ENCODE measurements around the gene PHF12. TPM values are rescaled to one million over a fixed set of nuclear protein-coding genes. Genes with fewer than 3 reads are reported as not detected.

The PHF12 gene
- total RNA-seq, 1 experiment from 2014 or later: 35.7 TPM

DNA sequence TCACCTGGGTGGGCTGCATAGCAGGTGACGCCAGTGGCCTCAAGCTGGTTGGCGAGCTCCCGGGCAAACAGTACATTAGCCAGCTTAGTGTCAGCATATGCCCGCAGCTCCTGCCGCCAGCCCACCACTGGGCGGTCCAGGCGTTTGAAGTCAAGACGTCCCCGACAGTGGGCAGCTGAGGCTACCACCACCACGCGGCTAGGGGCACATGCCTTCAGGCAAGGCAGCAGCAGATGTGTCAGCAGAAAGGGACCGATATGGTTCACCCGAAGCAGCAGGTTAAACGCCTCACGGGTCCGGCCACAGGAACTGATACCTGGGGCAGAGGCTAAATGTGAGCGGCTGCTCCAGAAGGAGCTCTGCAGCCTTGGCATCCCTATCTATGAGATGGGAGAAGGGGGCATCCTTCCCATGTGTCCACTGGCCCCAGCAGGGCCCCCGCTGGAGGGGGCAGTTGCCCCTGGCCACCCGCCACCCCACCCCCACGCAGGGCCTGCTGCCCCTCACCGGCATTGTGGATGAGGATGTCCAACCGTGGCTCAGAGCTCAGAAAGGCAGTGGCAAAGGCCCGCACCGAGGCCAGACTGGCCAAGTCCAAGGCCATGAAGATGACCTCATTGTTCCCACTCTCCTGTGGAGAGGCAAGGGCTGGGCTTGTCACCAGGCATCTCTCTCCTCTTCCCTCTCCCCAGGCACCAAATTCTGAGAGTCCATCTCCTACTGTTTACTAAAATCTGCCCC is 50.2 kb downstream of the PHF12 start:
- DNase-seq (ENCODE audit: low read depth, low spot score) (no peak), ATAC-seq (no peak)
- TF ChIP-seq ELF1 (IDR thresholded peaks at IDR 0.05; ENCODE audit: borderline replicate concordance, low read depth) (no peak), YY1 (IDR thresholded peaks at IDR 0.05; ENCODE audit: extremely low read depth, insufficient replicate concordance, low read depth, low read length) (no peak), RAD21 (IDR thresholded peaks at IDR 0.05; ENCODE audit: low read depth) (no peak), SP1 (IDR thresholded peaks at IDR 0.05; ENCODE audit: low read depth) (no peak), EZH2phosphoT487 (IDR thresholded peaks at IDR 0.05; ENCODE audit: borderline replicate concordance) (no peak), ZFX (IDR thresholded peaks at IDR 0.05) (no peak), CEBPB (IDR thresholded peaks at IDR 0.05; ENCODE audit: low read depth) (no peak), FOSL1 (IDR thresholded peaks at IDR 0.05; ENCODE audit: low read depth) (no peak), POLR2AphosphoS5 (IDR thresholded peaks at IDR 0.05; ENCODE audit: low read depth, low read length) (no peak), SIN3A (IDR thresholded peaks at IDR 0.05; ENCODE audit: low read depth) (no peak), CBX3 (IDR thresholded peaks at IDR 0.05; ENCODE audit: low read depth) (no peak)
- TF ChIP-seq, protein P1, sequence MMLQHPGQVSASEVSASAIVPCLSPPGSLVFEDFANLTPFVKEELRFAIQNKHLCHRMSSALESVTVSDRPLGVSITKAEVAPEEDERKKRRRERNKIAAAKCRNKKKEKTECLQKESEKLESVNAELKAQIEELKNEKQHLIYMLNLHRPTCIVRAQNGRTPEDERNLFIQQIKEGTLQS (IDR thresholded peaks at IDR 0.05): no peak
- TF ChIP-seq, protein P2, sequence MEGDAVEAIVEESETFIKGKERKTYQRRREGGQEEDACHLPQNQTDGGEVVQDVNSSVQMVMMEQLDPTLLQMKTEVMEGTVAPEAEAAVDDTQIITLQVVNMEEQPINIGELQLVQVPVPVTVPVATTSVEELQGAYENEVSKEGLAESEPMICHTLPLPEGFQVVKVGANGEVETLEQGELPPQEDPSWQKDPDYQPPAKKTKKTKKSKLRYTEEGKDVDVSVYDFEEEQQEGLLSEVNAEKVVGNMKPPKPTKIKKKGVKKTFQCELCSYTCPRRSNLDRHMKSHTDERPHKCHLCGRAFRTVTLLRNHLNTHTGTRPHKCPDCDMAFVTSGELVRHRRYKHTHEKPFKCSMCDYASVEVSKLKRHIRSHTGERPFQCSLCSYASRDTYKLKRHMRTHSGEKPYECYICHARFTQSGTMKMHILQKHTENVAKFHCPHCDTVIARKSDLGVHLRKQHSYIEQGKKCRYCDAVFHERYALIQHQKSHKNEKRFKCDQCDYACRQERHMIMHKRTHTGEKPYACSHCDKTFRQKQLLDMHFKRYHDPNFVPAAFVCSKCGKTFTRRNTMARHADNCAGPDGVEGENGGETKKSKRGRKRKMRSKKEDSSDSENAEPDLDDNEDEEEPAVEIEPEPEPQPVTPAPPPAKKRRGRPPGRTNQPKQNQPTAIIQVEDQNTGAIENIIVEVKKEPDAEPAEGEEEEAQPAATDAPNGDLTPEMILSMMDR (IDR thresholded peaks at IDR 0.05 in 2 of 3, conservative IDR thresholded peaks at IDR 0.05 in 1 of 3; ENCODE audit: borderline replicate concordance in 1 of 3, insufficient read depth in 1 of 3, low read depth in 2 of 3, low read length in 2 of 3): no peak
- Histone ChIP-seq H3K4me1 (ENCODE audit: control insufficient read depth in 1 of 2, insufficient read depth in 2 of 2, low read length in 2 of 2) (peaks cover 19 to 36% of the 10 kb centered on the region in 2 experiments; a peak in 3 of 4 replicates), H2AFZ (ENCODE audit: low read depth, low read length, poor library complexity, severe bottlenecking) (no peak overlapping the region), H3K27me3 (ENCODE audit: insufficient read depth, low read length) (no peaks in the 10 kb centered on the region), H3K9ac (ENCODE audit: low read length) (peak overlapping the region; percentile 85; the same call in 1 of the 2 replicates), H4K20me1 (ENCODE audit: insufficient read depth) (no peaks in the 10 kb centered on the region), H3K4me3 (replicated peaks in 1 of 2; ENCODE audit: low read depth in 1 of 2, low read length in 2 of 2) (peak overlapping the region in 1 of 2 experiments; percentile 84; a peak in 2 of 4 replicates), H3K36me3 (ENCODE audit: control insufficient read depth in 1 of 2, insufficient read depth in 2 of 2, low read length in 2 of 2) (0 out of 4 replicates have a peak, but pooled peaks cover 5 to 6% of the 10 kb centered on the region in 2 experiments), H3K4me2 (ENCODE audit: low read length) (peak overlapping the region; percentile 87), H3K27ac (ENCODE audit: low read depth, low read length) (no peak overlapping the region), H3K79me2 (ENCODE audit: insufficient read depth, low read length) (peaks cover 13% of the 10 kb centered on the region; the same call in 1 of the 2 replicates), H3K9me2 (ENCODE audit: insufficient read depth) (no peaks in the 10 kb centered on the region), H3K9me3 (ENCODE audit: control insufficient read depth in 1 of 2, insufficient read depth in 1 of 2, low read depth in 1 of 2, low read length in 2 of 2) (no peaks in the 10 kb centered on the region)
- ChIA-PET RAD21 (ENCODE audit: low non-redundant PET in 1 of 2, low total read pairs in 2 of 2, uncharacterized antibody in 2 of 2, unreplicated experiment in 2 of 2) (no interaction called here), POLR2A (interaction anchor here (1.8 kb wide), 1 partner anchor 182 kb away, joined by 8 read pairs; the partner anchor contains the start of gene RPL23A), CTCF (interaction anchor here (1.0 to 1.9 kb wide), 3 partner anchors 22 to 174 kb away, joined by 4 to 10 read pairs (median 5); no protein-coding TSS in a partner anchor)
- intact Hi-C loops (cut with micrococcal nuclease): loop anchor here (5.0 to 10.0 kb wide), 2 partner anchors 139 to 256 kb away; partner anchors contain the start of gene BLTP2
- BruUV-seq (replicated peaks): no TSS peak
